GM13976 (cell line): Measurements from ENCODE around the gene FNIP2.
"Not testable (repeated sequence)": the region's sequence is repeated elsewhere in the genome, so short reads cannot be mapped to it uniquely, and the experiment has no call there.

Experiments
- DNase-seq: peaks from one replicate; pipeline ENCODE4 v3.0.0; 2012; ENCODE audit warnings: low spot score
- in situ Hi-C: fragments of 300-500 bp; cut with MboI; formaldehyde crosslinking; loops from one replicate; pipeline ENCODE4 v1.12.0; 2022; ENCODE audit warnings: low sequenced_read_pairs, mixed read lengths, inconsistent platforms; ENCODE audit not compliant: unreplicated experiment
- TF ChIP-seq, protein P1 (sequence below): IDR thresholded peaks from 2 replicates; pipeline ENCODE4 v1.5.1; 2012; ENCODE audit warnings: borderline replicate concordance, mild to moderate bottlenecking; ENCODE audit not compliant: insufficient read depth; ENCODE audit errors: extremely low read depth, missing control alignments, control extremely low read depth

The FNIP2 gene

DNA sequence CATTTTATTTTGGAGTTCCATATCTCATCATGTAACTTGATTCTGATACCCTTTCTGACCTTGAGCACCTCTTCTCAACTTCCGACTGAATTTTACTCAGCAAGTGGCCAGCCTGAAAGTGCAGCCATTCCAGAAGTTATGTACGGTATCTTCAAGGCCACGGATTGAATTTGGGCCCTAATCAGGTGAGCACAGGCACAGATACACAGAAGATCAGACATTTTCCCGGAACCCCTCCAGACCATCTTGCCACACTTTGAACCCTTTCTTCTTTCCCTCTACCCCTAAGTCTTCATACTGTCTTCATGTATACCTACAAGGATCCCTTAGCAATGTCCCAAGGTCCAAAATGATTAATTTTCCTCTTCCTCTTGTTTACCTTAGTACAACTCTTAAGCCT lies 108.2 kb downstream of the FNIP2 start:
- in situ Hi-C loops: no loop called here
- no peak for DNase-seq
- TF ChIP-seq, protein P1, sequence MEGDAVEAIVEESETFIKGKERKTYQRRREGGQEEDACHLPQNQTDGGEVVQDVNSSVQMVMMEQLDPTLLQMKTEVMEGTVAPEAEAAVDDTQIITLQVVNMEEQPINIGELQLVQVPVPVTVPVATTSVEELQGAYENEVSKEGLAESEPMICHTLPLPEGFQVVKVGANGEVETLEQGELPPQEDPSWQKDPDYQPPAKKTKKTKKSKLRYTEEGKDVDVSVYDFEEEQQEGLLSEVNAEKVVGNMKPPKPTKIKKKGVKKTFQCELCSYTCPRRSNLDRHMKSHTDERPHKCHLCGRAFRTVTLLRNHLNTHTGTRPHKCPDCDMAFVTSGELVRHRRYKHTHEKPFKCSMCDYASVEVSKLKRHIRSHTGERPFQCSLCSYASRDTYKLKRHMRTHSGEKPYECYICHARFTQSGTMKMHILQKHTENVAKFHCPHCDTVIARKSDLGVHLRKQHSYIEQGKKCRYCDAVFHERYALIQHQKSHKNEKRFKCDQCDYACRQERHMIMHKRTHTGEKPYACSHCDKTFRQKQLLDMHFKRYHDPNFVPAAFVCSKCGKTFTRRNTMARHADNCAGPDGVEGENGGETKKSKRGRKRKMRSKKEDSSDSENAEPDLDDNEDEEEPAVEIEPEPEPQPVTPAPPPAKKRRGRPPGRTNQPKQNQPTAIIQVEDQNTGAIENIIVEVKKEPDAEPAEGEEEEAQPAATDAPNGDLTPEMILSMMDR: no peak

DNA sequence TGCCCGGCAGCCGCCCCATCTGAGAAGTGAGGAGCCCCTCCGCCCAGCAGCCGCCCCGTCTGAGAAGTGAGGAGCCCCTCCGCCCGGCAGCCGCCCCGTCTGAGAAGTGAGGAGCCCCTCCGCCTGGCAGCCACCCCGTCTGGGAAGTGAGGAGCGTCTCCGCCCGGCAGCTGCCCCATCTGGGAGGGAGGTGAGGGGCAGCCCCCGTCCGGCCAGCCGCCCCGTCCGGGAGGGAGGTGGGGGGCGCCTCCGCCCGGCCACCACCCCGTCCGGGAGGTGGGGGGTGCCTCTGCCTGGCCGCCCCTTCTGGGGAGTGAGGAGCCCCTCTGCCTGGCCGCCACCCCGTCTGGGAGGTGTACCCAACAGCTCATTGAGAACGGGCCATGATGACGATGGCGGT lies 113.3 kb downstream of the FNIP2 start:
- in situ Hi-C loops, DNase-seq: not testable (repeated sequence)

DNA sequence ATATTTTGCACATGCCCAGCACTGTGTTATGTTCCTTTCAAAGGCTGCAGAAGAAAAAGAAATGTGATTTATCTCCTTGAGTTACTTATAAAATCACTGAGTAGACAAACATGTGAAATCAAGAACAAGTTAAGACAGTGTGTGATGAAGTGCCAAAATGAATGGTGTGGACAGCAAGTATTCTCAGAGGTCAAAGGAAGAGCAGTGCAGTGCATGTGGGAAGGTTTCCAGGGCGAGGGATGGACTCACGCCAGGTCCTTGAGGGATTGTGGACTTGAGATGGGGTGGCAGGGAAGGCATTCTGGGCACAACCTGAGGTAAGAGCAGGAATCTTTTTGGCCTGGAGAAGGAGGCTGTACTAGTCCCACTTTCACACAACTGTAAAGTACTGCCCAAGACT lies 115.5 kb downstream of the FNIP2 start:
- no peak for DNase-seq
- in situ Hi-C loops: no loop called here
- TF ChIP-seq, protein P1: no peak

DNA sequence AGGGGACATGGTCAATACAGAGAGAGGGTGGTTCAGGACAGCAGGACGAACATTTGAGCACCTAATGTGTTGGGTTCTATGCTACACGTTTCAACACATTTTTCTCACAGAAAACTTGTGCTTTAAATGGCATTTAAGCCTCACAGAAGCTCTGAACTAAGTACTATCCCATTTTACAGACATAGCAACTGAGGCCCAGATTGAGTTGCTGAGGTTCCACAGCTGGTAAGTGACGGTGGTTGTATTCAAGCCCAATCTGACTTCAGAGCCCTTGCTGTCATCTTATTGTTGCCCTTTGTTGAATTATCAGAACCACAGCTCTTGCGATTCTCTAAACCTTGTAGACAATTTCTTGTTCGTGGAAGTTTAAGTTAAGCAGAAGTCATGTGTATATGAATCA lies 116.7 kb downstream of the FNIP2 start:
- TF ChIP-seq, protein P1: no peak
- in situ Hi-C loops: no loop called here

DNA sequence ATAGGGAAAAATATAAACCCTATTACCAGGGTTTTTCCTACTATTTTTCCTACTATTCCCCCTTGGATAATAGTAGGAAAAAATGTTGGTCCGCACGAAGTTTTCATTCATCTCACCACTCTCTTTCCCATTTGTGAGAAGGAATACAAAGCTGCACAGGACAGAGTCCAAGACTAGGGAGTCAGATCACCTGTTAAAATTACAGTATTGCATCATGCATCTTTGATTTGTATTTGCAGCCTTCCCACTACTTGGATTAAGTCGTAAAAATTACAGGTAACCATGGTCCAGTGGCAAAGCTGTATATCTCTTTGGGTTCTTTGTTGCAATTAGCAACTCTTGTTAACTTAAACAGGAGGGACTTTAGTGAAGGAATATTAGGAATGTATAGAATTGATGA lies 121.5 kb downstream of the FNIP2 start:
- TF ChIP-seq, protein P1: no peak
- in situ Hi-C loops: no loop called here
- no peak for DNase-seq

More for the DNA sequence above, 116.7 kb downstream of the FNIP2 start:
- no peak for DNase-seq

DNA sequence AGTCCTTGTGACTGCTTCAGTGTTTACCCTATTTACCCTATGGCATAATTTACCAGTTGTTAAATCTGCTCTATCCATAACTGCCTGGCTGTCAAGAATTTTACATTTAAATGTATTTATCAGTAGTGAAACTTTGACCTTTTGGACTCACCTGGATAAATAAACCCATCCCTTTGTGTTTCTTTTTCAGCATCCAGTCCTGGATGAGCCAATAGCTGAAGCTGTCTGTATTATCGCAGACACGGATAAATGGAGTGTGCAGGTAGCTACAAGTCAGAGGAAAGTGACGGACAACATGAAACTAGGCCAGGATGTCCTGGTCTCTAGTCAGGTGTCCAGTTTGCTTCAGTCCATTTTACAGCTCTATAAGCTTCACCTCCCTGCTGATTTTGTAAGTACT lies 122.4 kb downstream of the FNIP2 start:
- no peak for DNase-seq
- in situ Hi-C loops: no loop called here
- TF ChIP-seq, protein P1: no peak

DNA sequence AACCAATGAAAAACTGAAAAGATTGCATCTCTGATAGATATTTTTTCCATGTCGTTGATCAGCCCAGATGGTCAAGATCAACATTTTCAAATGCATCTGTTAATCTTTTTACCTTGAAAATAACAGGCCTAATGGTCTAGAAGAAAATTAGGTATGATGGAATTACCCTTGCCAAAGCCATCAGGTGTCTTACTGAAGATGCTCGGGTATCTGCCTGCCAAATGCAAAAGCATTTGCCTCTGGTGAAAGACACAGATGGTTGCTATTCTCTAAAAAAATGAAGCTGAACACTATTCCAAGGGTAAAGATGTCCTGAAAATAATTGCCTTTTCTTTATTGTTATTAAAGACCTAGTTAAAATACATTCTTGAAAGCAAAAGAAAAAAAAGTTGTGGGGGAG lies 126.0 kb downstream of the FNIP2 start:
- TF ChIP-seq, protein P1: no peak
- DNase-seq: no peak
- in situ Hi-C loops: no loop called here
